SIG-M5 (cell line): ENCODE results near the gene RNF43.

ENCODE experiments used
- DNase-seq: peaks from one replicate; lab custom pipeline; 2025; lab: John Stamatoyannopoulos, UW

Gene RNF43

GRCh38 chr17:58381124-58382035 lies 36.0 kb downstream of the RNF43 start:
- no peak for DNase-seq

GRCh38 chr17:58380207-58381123 lies 36.9 kb downstream of the RNF43 start:
- no peak for DNase-seq

GRCh38 chr17:58379511-58379824 lies 37.9 kb downstream of the RNF43 start:
- no peak for DNase-seq

- DNase-seq: no peak
Measured at GRCh38 chr17:58378733-58379510, 38.4 kb downstream of the RNF43 start.

- DNase-seq: no peak
Measured at GRCh38 chr17:58377661-58378060, 39.7 kb downstream of the RNF43 start.

- no peak for DNase-seq
Measured at GRCh38 chr17:58377093-58377601, 40.2 kb downstream of the RNF43 start.

GRCh38 chr17:58376472-58377000 lies 40.8 kb downstream of the RNF43 start:
- no peak for DNase-seq

GRCh38 chr17:58375811-58376210 lies 41.5 kb downstream of the RNF43 start:
- no peak for DNase-seq

- no peak for DNase-seq
Measured at GRCh38 chr17:58375256-58375655, 42.1 kb downstream of the RNF43 start.

GRCh38 chr17:58373923-58374322 lies 43.4 kb downstream of the RNF43 start:
- no peak for DNase-seq

GRCh38 chr17:58373003-58373402 lies 44.3 kb downstream of the RNF43 start:
- DNase-seq: no peak

- no peak for DNase-seq
Measured at GRCh38 chr17:58371300-58371950, 45.9 kb downstream of the RNF43 start.

- no peak for DNase-seq
Measured at GRCh38 chr17:58370716-58371115, 46.6 kb downstream of the RNF43 start.

GRCh38 chr17:58370309-58370708 lies 47.0 kb downstream of the RNF43 start:
- DNase-seq: no peak

- DNase-seq: no peak
Measured at GRCh38 chr17:58369214-58370031, 47.9 kb downstream of the RNF43 start.

GRCh38 chr17:58368860-58369213 lies 48.5 kb downstream of the RNF43 start:
- no peak for DNase-seq
